ENCODE results near the gene DSCAM. TPM values are rescaled to one million over a fixed set of nuclear protein-coding genes. Genes with fewer than 3 reads are reported as not detected.

The DSCAM gene
- total and polyA plus RNA-seq, 10 of the 15 experiments (the other 5 are each of a cell fraction or from before 2014, with no cell fraction given): not detected

- FAIRE-seq: no peak
- intact Hi-C loops (cut with micrococcal nuclease; ENCODE audit: unreplicated experiment) (no loop called here), in situ Hi-C loops (cut with MboI) (no loop called here)
- RAD21 ChIA-PET (ENCODE audit: unreplicated experiment): no interaction called here
- POLR2A ChIA-PET: no interaction called here
- no peak overlapping the region for H2AFZ ChIP-seq (ENCODE audit: control insufficient read depth, low read depth, low read length)
- no peaks in the 10 kb centered on the region for H4K20me1 ChIP-seq (ENCODE audit: control insufficient read depth, insufficient read depth)
- no TSS peak for BruUV-seq (replicated peaks)
- no peaks in the 10 kb centered on the region for H3K79me2 ChIP-seq (ENCODE audit: control insufficient read depth, insufficient read depth, low read length)
- CTCF ChIA-PET: no interaction called here
- no peak overlapping the region for H3K27ac ChIP-seq (ENCODE audit: control insufficient read depth, insufficient read depth)
- H3K36me3 ChIP-seq (ENCODE audit: control insufficient read depth in 2 of 2, insufficient read depth in 2 of 2, low read length in 1 of 2): no peaks in the 10 kb centered on the region
- H3K27me3 ChIP-seq (replicated peaks in 1 of 2; ENCODE audit: control insufficient read depth in 2 of 2, insufficient read depth in 2 of 2, low read length in 1 of 2): no peaks in the 10 kb centered on the region
- DNase-seq (ENCODE audit: low read depth, low spot score): no peak
- no peak for ATAC-seq
- WGBS (ENCODE audit: insufficient coverage, insufficient replicate concordance, low lambda C conversion rate, missing lambda C conversion rate): 44% methylated on average over 9 of the region's 9 CpGs
- no peak for TF ChIP-seq PKNOX1 (IDR thresholded peaks at IDR 0.05)
- TF ChIP-seq MYC (IDR thresholded peaks at IDR 0.05; ENCODE audit: insufficient read depth, insufficient read length, insufficient replicate concordance, low read length, severe bottlenecking): no peak
- TF ChIP-seq GATAD2B (conservative IDR thresholded peaks at IDR 0.05; ENCODE audit: low read depth): no peak
- TF ChIP-seq CHD2 (IDR thresholded peaks at IDR 0.05; ENCODE audit: borderline replicate concordance, low read depth, low read length): no peak
- TF ChIP-seq ZZZ3 (IDR thresholded peaks at IDR 0.05; ENCODE audit: control insufficient read depth, insufficient read length, low read depth): no peak
- no peak for TF ChIP-seq RAD51 (IDR thresholded peaks at IDR 0.05)
- no peak for TF ChIP-seq CBX3 (IDR thresholded peaks at IDR 0.05; ENCODE audit: borderline replicate concordance, low read depth)
- TF ChIP-seq SREBF2 (IDR thresholded peaks at IDR 0.05; ENCODE audit: low read length): no peak
- TF ChIP-seq MTA2 (IDR thresholded peaks at IDR 0.05; ENCODE audit: low read depth): no peak
- no peak for TF ChIP-seq POLR2A (IDR thresholded peaks at IDR 0.05; ENCODE audit: low read depth, low read length)
- TF ChIP-seq HDAC2 (IDR thresholded peaks at IDR 0.05): no peak
- no peak for TF ChIP-seq SMAD5 (IDR thresholded peaks at IDR 0.05; ENCODE audit: low read depth)
- no peak for TF ChIP-seq FOXK2 (IDR thresholded peaks at IDR 0.05)
- TF ChIP-seq, protein P1, sequence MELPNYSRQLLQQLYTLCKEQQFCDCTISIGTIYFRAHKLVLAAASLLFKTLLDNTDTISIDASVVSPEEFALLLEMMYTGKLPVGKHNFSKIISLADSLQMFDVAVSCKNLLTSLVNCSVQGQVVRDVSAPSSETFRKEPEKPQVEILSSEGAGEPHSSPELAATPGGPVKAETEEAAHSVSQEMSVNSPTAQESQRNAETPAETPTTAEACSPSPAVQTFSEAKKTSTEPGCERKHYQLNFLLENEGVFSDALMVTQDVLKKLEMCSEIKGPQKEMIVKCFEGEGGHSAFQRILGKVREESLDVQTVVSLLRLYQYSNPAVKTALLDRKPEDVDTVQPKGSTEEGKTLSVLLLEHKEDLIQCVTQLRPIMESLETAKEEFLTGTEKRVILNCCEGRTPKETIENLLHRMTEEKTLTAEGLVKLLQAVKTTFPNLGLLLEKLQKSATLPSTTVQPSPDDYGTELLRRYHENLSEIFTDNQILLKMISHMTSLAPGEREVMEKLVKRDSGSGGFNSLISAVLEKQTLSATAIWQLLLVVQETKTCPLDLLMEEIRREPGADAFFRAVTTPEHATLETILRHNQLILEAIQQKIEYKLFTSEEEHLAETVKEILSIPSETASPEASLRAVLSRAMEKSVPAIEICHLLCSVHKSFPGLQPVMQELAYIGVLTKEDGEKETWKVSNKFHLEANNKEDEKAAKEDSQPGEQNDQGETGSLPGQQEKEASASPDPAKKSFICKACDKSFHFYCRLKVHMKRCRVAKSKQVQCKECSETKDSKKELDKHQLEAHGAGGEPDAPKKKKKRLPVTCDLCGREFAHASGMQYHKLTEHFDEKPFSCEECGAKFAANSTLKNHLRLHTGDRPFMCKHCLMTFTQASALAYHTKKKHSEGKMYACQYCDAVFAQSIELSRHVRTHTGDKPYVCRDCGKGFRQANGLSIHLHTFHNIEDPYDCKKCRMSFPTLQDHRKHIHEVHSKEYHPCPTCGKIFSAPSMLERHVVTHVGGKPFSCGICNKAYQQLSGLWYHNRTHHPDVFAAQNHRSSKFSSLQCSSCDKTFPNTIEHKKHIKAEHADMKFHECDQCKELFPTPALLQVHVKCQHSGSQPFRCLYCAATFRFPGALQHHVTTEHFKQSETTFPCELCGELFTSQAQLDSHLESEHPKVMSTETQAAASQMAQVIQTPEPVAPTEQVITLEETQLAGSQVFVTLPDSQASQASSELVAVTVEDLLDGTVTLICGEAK (IDR thresholded peaks at IDR 0.05; ENCODE audit: borderline replicate concordance): no peak
- no peak for TF ChIP-seq ATF3 (IDR thresholded peaks at IDR 0.05; ENCODE audit: borderline replicate concordance, extremely low read depth, low read depth, low read length)
- TF ChIP-seq PBX3 (IDR thresholded peaks at IDR 0.05; ENCODE audit: insufficient replicate concordance, low read depth, low read length): no peak
- no peak for TF ChIP-seq POU2F2 (IDR thresholded peaks at IDR 0.05; ENCODE audit: borderline replicate concordance, low read depth, low read length)
- TF ChIP-seq YY1 (IDR thresholded peaks at IDR 0.05; ENCODE audit: low read depth, low read length): no peak
- H3K9ac ChIP-seq (ENCODE audit: control insufficient read depth, insufficient read depth, low read length): no peak overlapping the region
- SMC1A ChIA-PET (ENCODE audit: uncharacterized antibody, unreplicated experiment): no interaction called here
- no peaks in the 10 kb centered on the region; the same call in 2 of the 3 replicates for H3K9me3 ChIP-seq (replicated peaks; ENCODE audit: control insufficient read depth, insufficient read depth, low read length)
- H3K4me1 ChIP-seq (ENCODE audit: control insufficient read depth, insufficient read depth, low read length): no peaks in the 10 kb centered on the region
- H3K4me3 ChIP-seq: no peak overlapping the region
- no peak overlapping the region for H3K4me2 ChIP-seq (ENCODE audit: control insufficient read depth, insufficient read depth)
These were observed 832.6 kb downstream of the DSCAM start for GRCh38 chr21:40014394-40014793.

Measured in GM12878 (cell line).